ENCODE measurements around the gene DCP1A.
A peak's percentile ranks its signal among the peaks of the same experiment; 100 is the strongest.

Gene DCP1A

DNA sequence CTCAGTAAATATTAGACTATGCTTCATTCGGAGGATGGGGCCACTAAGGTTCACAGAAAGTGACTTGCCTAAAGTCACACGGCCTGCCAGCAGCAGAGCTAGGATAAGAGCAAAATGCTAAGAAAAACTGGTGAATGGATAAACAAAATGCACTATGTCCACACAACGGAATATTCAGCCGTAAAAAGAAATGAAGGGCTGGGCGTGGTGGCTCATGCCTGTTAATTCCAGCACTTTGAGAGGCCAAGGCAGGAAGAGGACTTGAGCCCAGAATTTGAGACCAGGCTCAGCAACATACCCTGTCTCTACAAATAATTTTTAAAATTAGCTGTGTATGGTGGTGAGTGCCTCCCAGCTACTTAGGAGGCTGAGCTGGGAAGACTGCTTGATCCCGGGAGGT is 99.2 kb downstream of the DCP1A start:
- H3K4me3 ChIP-seq (ENCODE audit: low read length), result no peak overlapping the region
- TF ChIP-seq, protein P1, sequence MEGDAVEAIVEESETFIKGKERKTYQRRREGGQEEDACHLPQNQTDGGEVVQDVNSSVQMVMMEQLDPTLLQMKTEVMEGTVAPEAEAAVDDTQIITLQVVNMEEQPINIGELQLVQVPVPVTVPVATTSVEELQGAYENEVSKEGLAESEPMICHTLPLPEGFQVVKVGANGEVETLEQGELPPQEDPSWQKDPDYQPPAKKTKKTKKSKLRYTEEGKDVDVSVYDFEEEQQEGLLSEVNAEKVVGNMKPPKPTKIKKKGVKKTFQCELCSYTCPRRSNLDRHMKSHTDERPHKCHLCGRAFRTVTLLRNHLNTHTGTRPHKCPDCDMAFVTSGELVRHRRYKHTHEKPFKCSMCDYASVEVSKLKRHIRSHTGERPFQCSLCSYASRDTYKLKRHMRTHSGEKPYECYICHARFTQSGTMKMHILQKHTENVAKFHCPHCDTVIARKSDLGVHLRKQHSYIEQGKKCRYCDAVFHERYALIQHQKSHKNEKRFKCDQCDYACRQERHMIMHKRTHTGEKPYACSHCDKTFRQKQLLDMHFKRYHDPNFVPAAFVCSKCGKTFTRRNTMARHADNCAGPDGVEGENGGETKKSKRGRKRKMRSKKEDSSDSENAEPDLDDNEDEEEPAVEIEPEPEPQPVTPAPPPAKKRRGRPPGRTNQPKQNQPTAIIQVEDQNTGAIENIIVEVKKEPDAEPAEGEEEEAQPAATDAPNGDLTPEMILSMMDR (IDR thresholded peaks at IDR 0.05; ENCODE audit: insufficient read depth, low read depth, low read length, missing control alignments), result no peak
- DNase-seq (ENCODE audit: low read depth), result no peak

DNA sequence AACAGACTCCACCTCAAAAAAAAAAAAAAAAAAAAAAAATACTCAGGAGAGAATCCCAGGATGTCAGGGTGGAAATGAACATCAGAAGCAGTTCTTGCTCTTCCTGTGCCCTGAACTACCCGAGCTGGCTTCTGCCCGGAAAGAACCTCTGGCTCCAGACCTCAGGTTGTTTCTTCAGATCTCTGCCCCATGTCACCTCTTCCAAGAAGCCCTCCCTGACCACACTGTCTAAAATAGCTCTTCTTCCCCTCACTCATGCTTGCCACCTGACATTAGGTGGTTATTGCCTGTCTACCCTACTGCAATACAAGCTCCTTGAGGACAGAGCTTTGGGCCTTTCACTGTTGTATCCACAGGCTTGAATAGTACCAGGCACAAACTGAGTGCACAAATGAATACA is 99.7 kb downstream of the DCP1A start:
- DNase-seq (ENCODE audit: low read depth), result no peak
- no peak overlapping the region for H3K4me3 ChIP-seq (ENCODE audit: low read length)
- TF ChIP-seq, protein P1 (IDR thresholded peaks at IDR 0.05; ENCODE audit: insufficient read depth, low read depth, low read length, missing control alignments), result no peak

DNA sequence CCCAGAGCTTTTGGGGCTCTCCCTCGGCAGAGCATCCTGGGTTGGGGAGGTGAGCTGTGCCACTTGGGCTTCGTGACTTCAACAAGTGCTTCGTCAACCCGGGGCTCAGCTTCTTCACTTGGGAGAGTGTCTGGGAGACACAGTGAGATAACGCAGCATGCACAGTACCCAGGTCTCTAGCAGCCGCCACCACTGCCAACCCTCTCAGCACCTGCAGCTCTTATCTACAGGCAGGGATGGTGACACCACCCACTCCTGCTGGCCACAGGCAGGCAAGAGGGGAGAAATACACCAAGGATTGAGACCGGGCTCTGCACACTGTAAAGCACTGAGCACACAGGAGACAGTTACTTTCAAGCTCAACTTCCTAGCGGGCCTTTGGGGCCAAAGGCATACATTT is 103.1 kb downstream of the DCP1A start:
- TF ChIP-seq, protein P1 (IDR thresholded peaks at IDR 0.05; ENCODE audit: insufficient read depth, low read depth, low read length, missing control alignments), result no peak
- no peak overlapping the region for H3K4me3 ChIP-seq (ENCODE audit: low read length)
- DNase-seq (ENCODE audit: low read depth), result no peak

DNA sequence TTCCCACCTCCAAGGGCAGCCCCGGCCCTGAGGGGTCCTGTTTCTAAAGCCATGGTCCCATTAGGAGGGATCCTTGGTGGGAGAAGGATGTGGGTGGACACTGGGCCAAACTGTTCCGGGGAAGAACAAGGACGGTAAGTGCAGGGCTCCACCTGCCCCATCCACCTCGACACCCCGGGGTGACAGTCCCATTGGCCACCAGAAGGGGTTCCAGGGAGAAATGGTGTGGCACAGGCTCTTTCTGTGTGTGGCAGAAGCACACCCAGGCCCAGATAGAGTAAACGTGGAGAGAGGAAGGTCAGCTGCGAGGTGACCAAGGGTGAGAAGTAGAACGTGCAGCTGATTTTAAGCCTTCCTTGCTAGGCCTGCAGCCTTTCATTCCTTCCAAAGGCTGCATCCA is 103.6 kb downstream of the DCP1A start:
- no peak overlapping the region for H3K4me3 ChIP-seq (ENCODE audit: low read length)
- DNase-seq (ENCODE audit: low read depth), result no peak
- TF ChIP-seq, protein P1 (IDR thresholded peaks at IDR 0.05; ENCODE audit: insufficient read depth, low read depth, low read length, missing control alignments), result no peak

DNA sequence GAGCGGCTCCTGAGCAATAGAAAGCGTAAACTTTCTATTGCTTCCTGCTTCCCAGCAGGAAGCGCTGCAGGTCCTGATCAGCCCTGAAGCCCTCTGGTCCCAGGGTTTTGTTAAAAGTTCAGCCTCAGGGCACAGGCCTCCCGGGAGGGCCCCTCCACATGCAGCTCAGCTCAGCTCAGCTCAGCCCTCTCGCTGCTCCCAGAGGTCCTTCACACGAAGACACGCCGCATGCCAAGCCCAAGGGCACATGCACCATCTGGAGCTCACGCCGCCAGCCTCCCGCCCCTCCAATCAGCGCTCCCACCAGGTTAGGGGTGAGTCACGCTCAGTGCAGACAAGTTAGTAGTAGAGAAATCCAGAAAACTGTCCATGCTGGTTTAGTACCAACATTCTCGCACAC is 104.2 kb downstream of the DCP1A start:
- H3K4me3 ChIP-seq (ENCODE audit: low read length), result no peak overlapping the region
- TF ChIP-seq, protein P1 (IDR thresholded peaks at IDR 0.05; ENCODE audit: insufficient read depth, low read depth, low read length, missing control alignments), result no peak
- peak; percentile 37 for DNase-seq (ENCODE audit: low read depth)

DNA sequence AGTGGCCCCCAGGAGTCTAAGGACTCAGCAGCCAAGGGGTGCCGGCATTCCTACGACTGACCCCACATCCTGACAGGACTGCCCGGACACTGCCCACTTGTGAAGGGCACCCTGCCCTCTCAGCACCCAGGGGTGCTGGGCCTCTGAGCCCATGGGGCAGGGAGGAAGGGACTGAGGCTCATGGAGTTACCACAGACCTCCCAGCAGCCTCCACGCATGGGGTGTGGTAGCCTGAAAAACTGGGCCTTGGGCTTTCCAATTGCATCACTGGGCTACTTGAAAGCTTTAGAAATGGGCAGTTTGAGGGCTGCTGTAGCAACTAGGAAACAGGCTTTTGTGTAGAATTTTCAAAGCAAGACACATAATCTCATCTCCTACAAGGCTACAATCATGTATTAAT is 104.7 kb downstream of the DCP1A start:
- TF ChIP-seq, protein P1 (IDR thresholded peaks at IDR 0.05; ENCODE audit: insufficient read depth, low read depth, low read length, missing control alignments), result no peak
- no peak overlapping the region for H3K4me3 ChIP-seq (ENCODE audit: low read length)
- DNase-seq (ENCODE audit: low read depth), result peak; percentile 21

DNA sequence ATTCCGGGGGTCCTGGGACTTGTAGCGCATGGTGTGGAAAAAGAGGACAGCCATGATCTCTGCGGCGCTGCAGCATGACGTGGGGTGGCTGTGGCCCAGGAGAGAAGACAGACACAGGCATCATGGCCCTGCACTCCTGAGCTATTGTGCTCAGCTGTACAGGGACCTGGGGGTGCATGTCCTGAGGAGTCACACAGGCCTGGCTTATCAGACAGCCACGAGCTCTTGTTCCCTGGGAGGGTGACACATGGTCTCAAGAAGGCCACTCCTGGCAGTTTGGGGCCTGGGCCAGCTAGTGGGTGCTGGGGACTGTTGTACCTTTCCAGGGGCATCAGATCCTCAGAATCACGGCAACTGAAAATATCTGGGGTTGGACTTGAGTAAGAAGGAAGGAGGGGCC is 105.2 kb downstream of the DCP1A start:
- TF ChIP-seq, protein P1 (IDR thresholded peaks at IDR 0.05; ENCODE audit: insufficient read depth, low read depth, low read length, missing control alignments), result no peak
- no peak for DNase-seq (ENCODE audit: low read depth)
- H3K4me3 ChIP-seq (ENCODE audit: low read length), result no peak overlapping the region
